KOPT-K1 (cell line): Measurements from ENCODE around the gene MPRIP.

ENCODE experiments used
- H3K27ac ChIP-seq: fragments of 200-600 bp; sonication (generic); 2 replicates; pipeline ENCODE4 v1.5.1; 2016; ENCODE audit warnings: antibody characterized with exemption, mild to moderate bottlenecking, low read depth, low read length; ENCODE audit not compliant: poor library complexity, severe bottlenecking
- H3K36me3 ChIP-seq: fragments of 200-600 bp; sonication (generic); 2 replicates; pipeline ENCODE4 v1.5.1; 2017; ENCODE audit warnings: antibody characterized with exemption, mild to moderate bottlenecking, low read length, moderate library complexity; ENCODE audit not compliant: insufficient read depth
- H3K9me3 ChIP-seq: fragments of 200-600 bp; sonication (generic); 2 replicates; pipeline ENCODE4 v1.5.1; 2017; ENCODE audit warnings: antibody characterized with exemption, low read length, mild to moderate bottlenecking; ENCODE audit not compliant: insufficient read depth, poor library complexity, severe bottlenecking

The MPRIP gene

DNA sequence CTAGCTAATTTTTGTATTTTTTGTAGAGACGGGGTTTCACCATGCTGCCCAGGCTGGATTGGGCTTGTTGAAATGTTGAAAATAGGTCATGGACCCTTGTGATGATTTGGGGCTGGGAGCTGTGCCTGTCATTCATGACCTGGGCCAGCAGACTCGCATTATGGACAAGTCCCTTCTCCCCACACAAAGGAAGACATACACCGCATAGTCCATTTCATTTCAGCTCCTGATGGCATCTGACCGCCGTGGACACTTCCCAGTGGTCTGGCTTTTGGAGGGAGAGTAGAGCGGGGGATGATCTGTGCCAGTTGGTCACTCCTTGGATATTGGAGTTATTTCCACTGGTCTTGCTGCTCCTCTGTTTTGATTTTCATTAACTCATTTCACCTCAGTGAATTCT is 34.8 kb downstream of the MPRIP start:
- no peaks in the 10 kb centered on the region for H3K9me3 ChIP-seq
- peaks cover 53% of the 10 kb centered on the region for H3K36me3 ChIP-seq
- H3K27ac ChIP-seq: no peak overlapping the region

DNA sequence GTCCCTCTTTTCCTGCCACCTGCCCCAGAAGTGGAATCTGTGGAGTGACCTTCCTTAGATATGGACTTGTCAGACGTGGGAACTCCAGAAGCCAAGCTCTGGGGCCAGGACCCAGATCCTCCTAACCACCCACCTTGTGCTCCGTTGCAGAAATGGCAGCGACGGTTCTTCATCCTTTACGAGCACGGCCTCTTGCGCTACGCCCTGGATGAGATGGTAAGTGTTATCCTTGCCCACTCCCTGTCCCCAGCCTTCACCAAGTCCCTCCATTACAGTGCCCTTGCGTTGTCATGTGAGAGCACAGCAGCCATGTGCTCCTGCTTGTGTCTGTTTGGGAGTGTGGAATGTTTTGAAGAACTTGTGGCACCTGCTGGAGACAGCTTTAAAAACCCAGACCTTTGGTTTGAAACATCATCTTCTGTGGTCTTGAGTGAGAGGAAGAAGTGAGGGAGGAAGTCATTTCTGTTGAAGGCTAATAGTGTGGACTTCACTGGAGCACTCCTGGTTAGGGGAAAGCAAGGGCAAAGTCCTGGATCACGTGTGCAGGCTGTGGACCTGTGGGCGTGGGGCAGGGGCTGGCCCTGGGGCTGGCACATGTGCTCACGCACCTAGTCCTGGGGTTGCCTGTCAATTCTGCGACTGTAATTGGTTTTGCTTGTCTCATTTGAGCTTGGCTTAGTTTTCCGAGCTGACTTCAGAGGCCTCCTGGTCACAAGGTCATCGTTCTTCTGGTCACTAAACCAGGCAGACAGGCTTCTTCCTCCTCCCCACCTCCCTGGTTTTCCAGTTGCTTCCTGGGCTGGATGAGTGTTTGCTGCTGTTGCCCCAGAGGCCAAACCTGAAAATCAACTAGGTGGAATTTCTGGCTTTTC is 35.8 kb downstream of the MPRIP start:
- Histone ChIP-seq H3K36me3 (peaks cover 61% of the 10 kb centered on the region), H3K27ac (no peak overlapping the region), H3K9me3 (no peaks in the 10 kb centered on the region)

GRCh38 chr17:17078832-17079231 is 36.6 kb downstream of the MPRIP start:
- no peak overlapping the region for H3K27ac ChIP-seq
- H3K36me3 ChIP-seq: peaks cover 61% of the 10 kb centered on the region
- H3K9me3 ChIP-seq: no peaks in the 10 kb centered on the region

- H3K9me3 ChIP-seq: no peaks in the 10 kb centered on the region
- H3K36me3 ChIP-seq: peaks cover 66% of the 10 kb centered on the region
- H3K27ac ChIP-seq: no peak overlapping the region
These were observed 37.1 kb downstream of the MPRIP start for GRCh38 chr17:17079336-17079735.

DNA sequence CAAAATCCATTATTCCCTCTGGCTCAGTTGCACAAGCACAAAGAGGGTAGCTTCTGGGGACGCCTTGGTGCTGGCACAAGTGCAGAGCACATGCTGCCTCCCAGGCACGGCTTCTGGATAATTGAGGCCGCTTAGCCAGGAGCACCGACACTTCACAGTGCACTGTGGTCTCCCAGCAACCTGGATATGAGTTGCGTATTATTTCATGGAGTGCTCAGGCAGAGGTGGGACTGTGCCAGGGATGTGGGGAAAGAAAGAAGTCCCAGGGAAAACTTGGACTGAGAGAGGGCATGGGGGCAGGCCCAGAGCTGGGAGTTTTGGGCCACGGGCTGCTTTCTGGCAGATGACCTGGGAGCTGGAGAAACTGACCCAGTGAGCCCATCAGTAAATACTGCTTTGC is 37.5 kb downstream of the MPRIP start:
- no peak overlapping the region for H3K27ac ChIP-seq
- H3K36me3 ChIP-seq: peaks cover 70% of the 10 kb centered on the region
- H3K9me3 ChIP-seq: no peaks in the 10 kb centered on the region

GRCh38 chr17:17080181-17080631 is 37.9 kb downstream of the MPRIP start:
- Histone ChIP-seq H3K27ac (no peak overlapping the region), H3K36me3 (peaks cover 73% of the 10 kb centered on the region)

GRCh38 chr17:17080781-17081180 is 38.5 kb downstream of the MPRIP start:
- Histone ChIP-seq H3K27ac (no peak overlapping the region), H3K36me3 (peaks cover 73% of the 10 kb centered on the region), H3K9me3 (no peaks in the 10 kb centered on the region)

More at GRCh38 chr17:17080181-17080631, 37.9 kb downstream of the MPRIP start:
- no peaks in the 10 kb centered on the region for H3K9me3 ChIP-seq

- Histone ChIP-seq H3K27ac (no peak overlapping the region), H3K9me3 (no peaks in the 10 kb centered on the region), H3K36me3 (peaks cover 73% of the 10 kb centered on the region)
These were observed 39.2 kb downstream of the MPRIP start for GRCh38 chr17:17081304-17081940.

DNA sequence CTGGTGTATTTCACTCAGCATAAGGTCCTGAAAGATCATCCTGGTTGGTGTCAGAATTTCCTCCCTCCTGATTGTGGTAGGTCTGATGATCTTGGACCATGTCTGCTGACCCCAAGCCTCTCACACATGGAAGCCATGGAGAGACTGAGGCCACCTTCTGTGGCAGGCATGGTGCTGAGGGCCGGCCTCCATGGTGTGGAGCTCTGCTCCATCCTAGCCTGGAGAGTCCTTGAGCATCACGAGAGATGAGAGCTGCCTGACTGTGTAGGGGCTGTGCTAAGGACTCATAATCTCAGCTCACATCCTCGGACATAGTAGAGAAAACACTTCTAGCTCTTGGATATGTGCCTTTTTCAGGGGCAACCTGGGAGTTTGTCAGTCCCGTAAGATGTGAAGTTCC is 40.6 kb downstream of the MPRIP start:
- Histone ChIP-seq H3K36me3 (peaks cover 70% of the 10 kb centered on the region), H3K27ac (no peak overlapping the region), H3K9me3 (no peaks in the 10 kb centered on the region)

- Histone ChIP-seq H3K27ac (no peak overlapping the region), H3K9me3 (no peaks in the 10 kb centered on the region), H3K36me3 (peaks cover 59% of the 10 kb centered on the region)
These were observed 42.1 kb downstream of the MPRIP start for GRCh38 chr17:17084317-17084835.

DNA sequence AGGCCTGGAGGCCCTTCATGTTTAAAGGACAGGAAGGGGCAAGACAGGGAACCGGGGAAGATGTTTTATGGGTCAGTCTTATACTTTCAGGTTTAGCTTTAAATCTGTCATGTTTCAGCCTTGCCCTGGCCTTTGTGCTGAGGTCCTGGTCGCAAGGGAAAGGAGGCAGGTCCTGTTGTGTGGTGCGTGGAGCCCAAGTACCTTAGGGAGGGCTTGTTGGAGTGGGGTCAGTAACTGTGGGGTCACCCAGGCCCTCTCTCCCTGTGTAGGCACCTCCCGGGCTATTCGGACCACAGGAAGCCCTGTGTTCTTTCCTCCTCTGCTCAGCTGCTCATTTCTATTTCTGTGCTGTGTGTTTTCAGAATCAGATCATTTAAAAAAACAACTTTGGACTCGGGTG is 42.7 kb downstream of the MPRIP start:
- Histone ChIP-seq H3K36me3 (peaks cover 53% of the 10 kb centered on the region), H3K9me3 (no peaks in the 10 kb centered on the region), H3K27ac (no peak overlapping the region)

GRCh38 chr17:17086585-17086984 is 44.3 kb downstream of the MPRIP start:
- no peaks in the 10 kb centered on the region for H3K9me3 ChIP-seq
- no peak overlapping the region for H3K27ac ChIP-seq
- peaks cover 63% of the 10 kb centered on the region for H3K36me3 ChIP-seq

DNA sequence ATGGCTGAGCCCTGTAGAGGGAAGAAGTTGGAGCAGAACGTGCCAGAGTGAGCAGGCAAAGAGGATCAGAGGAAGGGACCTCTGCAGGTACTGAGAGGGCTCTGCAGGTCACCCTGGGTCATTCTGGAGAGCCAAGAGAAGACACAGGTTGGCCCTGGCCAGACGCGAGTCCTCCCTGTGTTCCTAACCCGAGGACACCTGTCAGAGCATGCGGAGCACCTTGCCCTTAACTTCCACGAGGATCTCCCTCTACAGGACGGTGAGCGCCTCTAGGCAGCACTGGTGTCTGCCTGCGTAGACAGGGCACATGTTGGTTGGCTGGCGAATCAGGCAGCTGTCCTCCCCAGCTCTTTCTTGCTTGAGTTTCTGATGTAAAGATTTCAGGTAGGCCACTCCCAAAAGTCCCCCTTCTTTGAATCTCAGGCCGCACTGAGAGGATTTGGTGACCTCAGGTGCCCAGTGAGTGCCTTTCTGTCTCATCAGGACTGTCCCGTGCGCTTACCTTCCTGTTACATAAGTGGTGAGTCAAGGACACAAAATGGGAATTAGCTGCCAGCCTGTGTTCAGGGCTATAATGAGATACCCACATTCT is 45.3 kb downstream of the MPRIP start:
- no peak overlapping the region for H3K27ac ChIP-seq
- peaks cover 66% of the 10 kb centered on the region for H3K36me3 ChIP-seq

GRCh38 chr17:17088086-17088485 is 45.8 kb downstream of the MPRIP start:
- H3K27ac ChIP-seq: peak overlapping the region; percentile 15
- peaks cover 64% of the 10 kb centered on the region for H3K36me3 ChIP-seq
- H3K9me3 ChIP-seq: no peaks in the 10 kb centered on the region

More for the DNA sequence above, 45.3 kb downstream of the MPRIP start:
- H3K9me3 ChIP-seq: no peaks in the 10 kb centered on the region
